ENCODE measurements around the gene SLC5A4. TPM values are rescaled to one million over a fixed set of nuclear protein-coding genes. Genes with fewer than 3 reads are reported as not detected.

Gene SLC5A4
- total RNA-seq, 2 experiments from 2014 or later, result not detected

GRCh38 chr22:32271389-32271788 lies 16.2 kb upstream of the SLC5A4 start:
- Histone ChIP-seq H3K36me3 (ENCODE audit: insufficient read depth, low read length) (no peaks in the 10 kb centered on the region), H3K4me3 (ENCODE audit: low read length) (no peak overlapping the region), H3K27me3 (ENCODE audit: control insufficient read depth in 1 of 2, insufficient read depth in 2 of 2, low read length in 2 of 2) (no peaks in the 10 kb centered on the region), H3K9me3 (ENCODE audit: control insufficient read depth in 1 of 2, insufficient read depth in 1 of 2, low read length in 2 of 2) (no peaks in the 10 kb centered on the region), H3K4me1 (ENCODE audit: insufficient read depth, low read length) (no peaks in the 10 kb centered on the region), H3K27ac (ENCODE audit: low read depth in 1 of 2, low read length in 2 of 2) (no peak overlapping the region)
- H3K4me1 Mint-ChIP-seq (ENCODE audit: low read depth), result peaks cover 3% of the 10 kb centered on the region
- ChIA-PET POLR2A (no interaction called here), CTCF (no interaction called here)
- TF ChIP-seq, protein P1, sequence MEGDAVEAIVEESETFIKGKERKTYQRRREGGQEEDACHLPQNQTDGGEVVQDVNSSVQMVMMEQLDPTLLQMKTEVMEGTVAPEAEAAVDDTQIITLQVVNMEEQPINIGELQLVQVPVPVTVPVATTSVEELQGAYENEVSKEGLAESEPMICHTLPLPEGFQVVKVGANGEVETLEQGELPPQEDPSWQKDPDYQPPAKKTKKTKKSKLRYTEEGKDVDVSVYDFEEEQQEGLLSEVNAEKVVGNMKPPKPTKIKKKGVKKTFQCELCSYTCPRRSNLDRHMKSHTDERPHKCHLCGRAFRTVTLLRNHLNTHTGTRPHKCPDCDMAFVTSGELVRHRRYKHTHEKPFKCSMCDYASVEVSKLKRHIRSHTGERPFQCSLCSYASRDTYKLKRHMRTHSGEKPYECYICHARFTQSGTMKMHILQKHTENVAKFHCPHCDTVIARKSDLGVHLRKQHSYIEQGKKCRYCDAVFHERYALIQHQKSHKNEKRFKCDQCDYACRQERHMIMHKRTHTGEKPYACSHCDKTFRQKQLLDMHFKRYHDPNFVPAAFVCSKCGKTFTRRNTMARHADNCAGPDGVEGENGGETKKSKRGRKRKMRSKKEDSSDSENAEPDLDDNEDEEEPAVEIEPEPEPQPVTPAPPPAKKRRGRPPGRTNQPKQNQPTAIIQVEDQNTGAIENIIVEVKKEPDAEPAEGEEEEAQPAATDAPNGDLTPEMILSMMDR (IDR thresholded peaks at IDR 0.05), result no peak
- H3K4me3 Mint-ChIP-seq, result no peak overlapping the region
- ATAC-seq (ENCODE audit: poor library complexity) (no peak), DNase-seq (no peak)
- intact Hi-C loops (cut with DNase I, micrococcal nuclease), result no loop called here
- H3K36me3 Mint-ChIP-seq (ENCODE audit: low read depth), result no peaks in the 10 kb centered on the region
- H3K27me3 Mint-ChIP-seq, result no peaks in the 10 kb centered on the region
- no peak overlapping the region for H3K27ac Mint-ChIP-seq
- no peaks in the 10 kb centered on the region for H3K9me3 Mint-ChIP-seq

- intact Hi-C loops (cut with DNase I, micrococcal nuclease), result no loop called here
- no peaks in the 10 kb centered on the region for H3K36me3 ChIP-seq (ENCODE audit: insufficient read depth, low read length)
- no peak overlapping the region for H3K4me3 ChIP-seq (ENCODE audit: low read length)
- H3K4me1 Mint-ChIP-seq (ENCODE audit: low read depth), result peaks cover 9% of the 10 kb centered on the region
- CTCF ChIA-PET, result no interaction called here
- ATAC-seq (ENCODE audit: poor library complexity) (no peak), DNase-seq (no peak)
- H3K9me3 ChIP-seq (ENCODE audit: control insufficient read depth in 1 of 2, insufficient read depth in 1 of 2, low read length in 2 of 2), result no peaks in the 10 kb centered on the region
- no peaks in the 10 kb centered on the region for H3K36me3 Mint-ChIP-seq (ENCODE audit: low read depth)
- no peak overlapping the region for H3K4me3 Mint-ChIP-seq
- POLR2A ChIA-PET, result no interaction called here
- H3K27ac ChIP-seq (ENCODE audit: low read depth in 1 of 2, low read length in 2 of 2), result no peak overlapping the region
- TF ChIP-seq, protein P1 (IDR thresholded peaks at IDR 0.05), result no peak
- no peaks in the 10 kb centered on the region for H3K27me3 ChIP-seq (ENCODE audit: control insufficient read depth in 1 of 2, insufficient read depth in 2 of 2, low read length in 2 of 2)
- H3K27me3 Mint-ChIP-seq, result no peaks in the 10 kb centered on the region
- H3K4me1 ChIP-seq (ENCODE audit: insufficient read depth, low read length), result peaks cover 4% of the 10 kb centered on the region
- H3K9me3 Mint-ChIP-seq, result no peaks in the 10 kb centered on the region
- H3K27ac Mint-ChIP-seq, result no peak overlapping the region
Measured at GRCh38 chr22:32270641-32271369, 15.7 kb upstream of the SLC5A4 start.

- Histone ChIP-seq H3K27ac (ENCODE audit: low read depth in 1 of 2, low read length in 2 of 2) (no peak overlapping the region), H3K36me3 (ENCODE audit: insufficient read depth, low read length) (no peaks in the 10 kb centered on the region), H3K9me3 (ENCODE audit: control insufficient read depth in 1 of 2, insufficient read depth in 1 of 2, low read length in 2 of 2) (no peaks in the 10 kb centered on the region), H3K27me3 (ENCODE audit: control insufficient read depth in 1 of 2, insufficient read depth in 2 of 2, low read length in 2 of 2) (no peaks in the 10 kb centered on the region), H3K4me1 (ENCODE audit: insufficient read depth, low read length) (peaks cover 4% of the 10 kb centered on the region), H3K4me3 (ENCODE audit: low read length) (no peak overlapping the region)
- TF ChIP-seq, protein P1 (IDR thresholded peaks at IDR 0.05), result no peak
- intact Hi-C loops (cut with DNase I, micrococcal nuclease), result loop anchor here in 1 of 2 experiments (5.0 to 10.0 kb wide), 2 partner anchors 67 to 205 kb away; partner anchors contain the start of gene FBXO7
- H3K9me3 Mint-ChIP-seq, result no peaks in the 10 kb centered on the region
- no peaks in the 10 kb centered on the region for H3K27me3 Mint-ChIP-seq
- no peak overlapping the region for H3K4me3 Mint-ChIP-seq
- no peak overlapping the region for H3K27ac Mint-ChIP-seq
- H3K4me1 Mint-ChIP-seq (ENCODE audit: low read depth), result peaks cover 10% of the 10 kb centered on the region
- ChIA-PET POLR2A (no interaction called here), CTCF (no interaction called here)
- no peaks in the 10 kb centered on the region for H3K36me3 Mint-ChIP-seq (ENCODE audit: low read depth)
- DNase-seq (no peak), ATAC-seq (ENCODE audit: poor library complexity) (no peak)
Measured at GRCh38 chr22:32269316-32269715, 14.2 kb upstream of the SLC5A4 start.
